ENCODE data around the gene GNA12. TPM values are rescaled to one million over a fixed set of nuclear protein-coding genes. Genes with fewer than 3 reads are reported as not detected.

The GNA12 gene
- total and polyA plus RNA-seq, 9 of the 15 experiments (the other 6 are each of a cell fraction or from before 2014, with no cell fraction given) = 0.65 to 32.7 (median 9.6) TPM

GRCh38 chr7:2734751-2735571, 109.1 kb downstream of the GNA12 start (continued):
- TF ChIP-seq FOXA3 (CRISPR knock-in tag; conservative IDR thresholded peaks at IDR 0.05 in 1 of 2, IDR thresholded peaks at IDR 0.05 in 1 of 2) (no peak), POLR2G (IDR thresholded peaks at IDR 0.05; ENCODE audit: low read depth, low read length) (0 out of 2 replicates have a peak, but pooled peaks have one; percentile 24), TAF1 (IDR thresholded peaks at IDR 0.05; ENCODE audit: control insufficient read depth, extremely low read depth, insufficient read depth, low read length, severe bottlenecking) (no peak), SRF (CRISPR knock-in tag; IDR thresholded peaks at IDR 0.05) (no peak), MNT (conservative IDR thresholded peaks at IDR 0.05) (peak in 1 of 2 experiments; percentile 42; a peak in 1 of 4 replicates), EP300 (IDR thresholded peaks at IDR 0.05; ENCODE audit: low read length) (peak; percentile 52; the same call in 1 of the 2 replicates), LEF1 (IDR thresholded peaks at IDR 0.05) (peak; percentile 22; the same call in 1 of the 2 replicates), RBFOX2 (IDR thresholded peaks at IDR 0.05; ENCODE audit: low read depth, low read length) (peak; percentile 28; the same call in 1 of the 2 replicates), CBFA2T3 (IDR thresholded peaks at IDR 0.05) (peak; percentile 92), BHLHE40 (IDR thresholded peaks at IDR 0.05; ENCODE audit: low read length) (peak; percentile 61; the same call in 1 of the 2 replicates), PHB2 (IDR thresholded peaks at IDR 0.05; ENCODE audit: low read depth) (peak; percentile 28; the same call in 1 of the 2 replicates), NR2C2 (CRISPR knock-in tag; IDR thresholded peaks at IDR 0.05) (no peak), NR2C2 (tag; IDR thresholded peaks at IDR 0.05) (no peak), TAL1 (IDR thresholded peaks at IDR 0.05) (peak; percentile 91), HNRNPL (IDR thresholded peaks at IDR 0.05; ENCODE audit: low read depth, low read length) (peak; percentile 72; the same call in 1 of the 2 replicates), ZNF184 (CRISPR knock-in tag; IDR thresholded peaks at IDR 0.05) (no peak), COPS2 (conservative IDR thresholded peaks at IDR 0.05) (no peak), L3MBTL2 (IDR thresholded peaks at IDR 0.05) (peak; percentile 68), ARID1B (IDR thresholded peaks at IDR 0.05) (peak; percentile 92)
- TF ChIP-seq, protein P1, sequence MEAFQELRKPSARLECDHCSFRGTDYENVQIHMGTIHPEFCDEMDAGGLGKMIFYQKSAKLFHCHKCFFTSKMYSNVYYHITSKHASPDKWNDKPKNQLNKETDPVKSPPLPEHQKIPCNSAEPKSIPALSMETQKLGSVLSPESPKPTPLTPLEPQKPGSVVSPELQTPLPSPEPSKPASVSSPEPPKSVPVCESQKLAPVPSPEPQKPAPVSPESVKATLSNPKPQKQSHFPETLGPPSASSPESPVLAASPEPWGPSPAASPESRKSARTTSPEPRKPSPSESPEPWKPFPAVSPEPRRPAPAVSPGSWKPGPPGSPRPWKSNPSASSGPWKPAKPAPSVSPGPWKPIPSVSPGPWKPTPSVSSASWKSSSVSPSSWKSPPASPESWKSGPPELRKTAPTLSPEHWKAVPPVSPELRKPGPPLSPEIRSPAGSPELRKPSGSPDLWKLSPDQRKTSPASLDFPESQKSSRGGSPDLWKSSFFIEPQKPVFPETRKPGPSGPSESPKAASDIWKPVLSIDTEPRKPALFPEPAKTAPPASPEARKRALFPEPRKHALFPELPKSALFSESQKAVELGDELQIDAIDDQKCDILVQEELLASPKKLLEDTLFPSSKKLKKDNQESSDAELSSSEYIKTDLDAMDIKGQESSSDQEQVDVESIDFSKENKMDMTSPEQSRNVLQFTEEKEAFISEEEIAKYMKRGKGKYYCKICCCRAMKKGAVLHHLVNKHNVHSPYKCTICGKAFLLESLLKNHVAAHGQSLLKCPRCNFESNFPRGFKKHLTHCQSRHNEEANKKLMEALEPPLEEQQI (IDR thresholded peaks at IDR 0.05) = no peak
- TF ChIP-seq, protein P2, sequence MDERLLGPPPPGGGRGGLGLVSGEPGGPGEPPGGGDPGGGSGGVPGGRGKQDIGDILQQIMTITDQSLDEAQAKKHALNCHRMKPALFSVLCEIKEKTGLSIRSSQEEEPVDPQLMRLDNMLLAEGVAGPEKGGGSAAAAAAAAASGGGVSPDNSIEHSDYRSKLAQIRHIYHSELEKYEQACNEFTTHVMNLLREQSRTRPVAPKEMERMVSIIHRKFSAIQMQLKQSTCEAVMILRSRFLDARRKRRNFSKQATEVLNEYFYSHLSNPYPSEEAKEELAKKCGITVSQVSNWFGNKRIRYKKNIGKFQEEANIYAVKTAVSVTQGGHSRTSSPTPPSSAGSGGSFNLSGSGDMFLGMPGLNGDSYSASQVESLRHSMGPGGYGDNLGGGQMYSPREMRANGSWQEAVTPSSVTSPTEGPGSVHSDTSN (CRISPR knock-in tag; IDR thresholded peaks at IDR 0.05; ENCODE audit: low read depth) = no peak
- TF ChIP-seq, protein P2 (tag; conservative IDR thresholded peaks at IDR 0.05; ENCODE audit: low read depth) = peak; percentile 54; the same call in 1 of the 2 replicates

All from K562 (cell line).